ENCODE data around the gene GPATCH4. TPM values are rescaled to one million over a fixed set of nuclear protein-coding genes. Genes with fewer than 3 reads are reported as not detected.

GPATCH4 gene
- total and polyA plus RNA-seq, 10 of the 15 experiments (the other 5 are each of a cell fraction or from before 2014, with no cell fraction given): 35.5 to 111 (median 73.9) TPM

- SMC1A ChIA-PET (ENCODE audit: uncharacterized antibody, unreplicated experiment): interaction anchor here (1.0 to 3.5 kb wide), 3 partner anchors 24 to 126 kb away, joined by 3 to 22 read pairs (median 5); no protein-coding TSS in a partner anchor
- H3K4me2 ChIP-seq (ENCODE audit: control insufficient read depth, insufficient read depth): no peak overlapping the region
- WGBS (ENCODE audit: insufficient coverage, insufficient replicate concordance, low lambda C conversion rate, missing lambda C conversion rate): 54% methylated on average over 19 of the region's 20 CpGs
Observed at GRCh38 chr1:156583821-156584622, 17.3 kb downstream of the GPATCH4 start.

More at GRCh38 chr1:156583821-156584622, 17.3 kb downstream of the GPATCH4 start:
- no peaks in the 10 kb centered on the region for H3K79me2 ChIP-seq (ENCODE audit: control insufficient read depth, insufficient read depth, low read length)
- H3K9me3 ChIP-seq (replicated peaks; ENCODE audit: control insufficient read depth, insufficient read depth, low read length): no peaks in the 10 kb centered on the region
- TF ChIP-seq BRCA1 (IDR thresholded peaks at IDR 0.05; ENCODE audit: low read depth, low read length) (no peak), RAD21 (IDR thresholded peaks at IDR 0.05; ENCODE audit: insufficient read depth, low read depth, low read length) (peak; percentile 87), MAX (IDR thresholded peaks at IDR 0.05; ENCODE audit: low read depth, low read length) (no peak), SPI1 (IDR thresholded peaks at IDR 0.05; ENCODE audit: borderline replicate concordance, insufficient read depth, low read depth, low read length) (peak; percentile 19; the same call in 1 of the 2 replicates), RELA (IDR thresholded peaks at IDR 0.05; ENCODE audit: borderline replicate concordance, partially characterized antibody) (no peak), SMARCA5 (IDR thresholded peaks at IDR 0.05) (no peak), PML (IDR thresholded peaks at IDR 0.05; ENCODE audit: low read length) (no peak), PAX5 (IDR thresholded peaks at IDR 0.05; ENCODE audit: borderline replicate concordance, low read depth, low read length) (0 out of 2 replicates have a peak, but pooled peaks have one; percentile 55), RB1 (IDR thresholded peaks at IDR 0.05; ENCODE audit: borderline replicate concordance) (no peak), YY1 (IDR thresholded peaks at IDR 0.05; ENCODE audit: low read depth, low read length) (peak; percentile 52; the same call in 1 of the 2 replicates), SMC3 (IDR thresholded peaks at IDR 0.05; ENCODE audit: borderline replicate concordance, low read length) (peak; percentile 87), CTCF (IDR thresholded peaks at IDR 0.05 in 2 of 3, conservative IDR thresholded peaks at IDR 0.05 in 1 of 3; ENCODE audit: control insufficient read depth in 2 of 3, extremely low read depth in 1 of 3, insufficient read depth in 1 of 3, low read depth in 3 of 3, low read length in 3 of 3) (peak; percentile 88 to 93 (median 89))
- TF ChIP-seq, protein P1, sequence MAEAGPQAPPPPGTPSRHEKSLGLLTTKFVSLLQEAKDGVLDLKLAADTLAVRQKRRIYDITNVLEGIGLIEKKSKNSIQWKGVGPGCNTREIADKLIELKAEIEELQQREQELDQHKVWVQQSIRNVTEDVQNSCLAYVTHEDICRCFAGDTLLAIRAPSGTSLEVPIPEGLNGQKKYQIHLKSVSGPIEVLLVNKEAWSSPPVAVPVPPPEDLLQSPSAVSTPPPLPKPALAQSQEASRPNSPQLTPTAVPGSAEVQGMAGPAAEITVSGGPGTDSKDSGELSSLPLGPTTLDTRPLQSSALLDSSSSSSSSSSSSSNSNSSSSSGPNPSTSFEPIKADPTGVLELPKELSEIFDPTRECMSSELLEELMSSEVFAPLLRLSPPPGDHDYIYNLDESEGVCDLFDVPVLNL (IDR thresholded peaks at IDR 0.05; ENCODE audit: low read depth, low read length): no peak
- H2AFZ ChIP-seq (ENCODE audit: control insufficient read depth, low read depth, low read length): no peak overlapping the region; the same call in 1 of the 2 replicates
- DNase-seq (ENCODE audit: low read depth, low spot score) (no peak), ATAC-seq (peak; percentile 83), FAIRE-seq (peak; percentile 99)
- peaks cover 16% of the 10 kb centered on the region for H3K4me1 ChIP-seq (ENCODE audit: control insufficient read depth, insufficient read depth, low read length)
- no peaks in the 10 kb centered on the region for H4K20me1 ChIP-seq (ENCODE audit: control insufficient read depth, insufficient read depth)
- POLR2A ChIA-PET: interaction anchor here (0.6 kb wide), 1 partner anchor 121 kb away, joined by 9 read pairs; no protein-coding TSS in a partner anchor
- CTCF ChIA-PET: interaction anchor here (1.0 to 4.6 kb wide), 6 partner anchors 16 to 77 kb away, joined by 3 to 40 read pairs (median 12); partner anchors contain the start of gene GPATCH4
- no peak overlapping the region for H3K9ac ChIP-seq (ENCODE audit: control insufficient read depth, insufficient read depth, low read length)
- RAD21 ChIA-PET (ENCODE audit: unreplicated experiment): interaction anchor here (1.1 kb wide), 1 partner anchor 25 kb away, joined by 3 read pairs; no protein-coding TSS in a partner anchor
- H3K36me3 ChIP-seq (ENCODE audit: control insufficient read depth in 2 of 2, insufficient read depth in 2 of 2, low read length in 1 of 2): no peaks in the 10 kb centered on the region
- intact Hi-C loops (cut with micrococcal nuclease; ENCODE audit: unreplicated experiment): loop anchor here (1.0 to 2.0 kb wide), 2 partner anchors 24 to 127 kb away; no protein-coding TSS in a partner anchor
- H3K4me3 ChIP-seq: no peak overlapping the region
- H3K27me3 ChIP-seq (replicated peaks in 1 of 2; ENCODE audit: control insufficient read depth in 2 of 2, insufficient read depth in 2 of 2, low read length in 1 of 2): no peaks in the 10 kb centered on the region; a peak in 1 of 4 replicates
- BruUV-seq (replicated peaks): no TSS peak
- in situ Hi-C loops (cut with MboI): no loop called here
- no peak overlapping the region for H3K27ac ChIP-seq (ENCODE audit: control insufficient read depth, insufficient read depth)
